ENCODE measurements around the gene ZNF524. TPM values are rescaled to one million over a fixed set of nuclear protein-coding genes. Genes with fewer than 3 reads are reported as not detected.
A peak's percentile ranks its signal among the peaks of the same experiment; 100 is the strongest.

Gene ZNF524
- total and polyA plus RNA-seq, 9 of the 15 experiments (the other 6 are each of a cell fraction or from before 2014, with no cell fraction given), result 0.08 to 15.6 (median 2.9) TPM

DNA sequence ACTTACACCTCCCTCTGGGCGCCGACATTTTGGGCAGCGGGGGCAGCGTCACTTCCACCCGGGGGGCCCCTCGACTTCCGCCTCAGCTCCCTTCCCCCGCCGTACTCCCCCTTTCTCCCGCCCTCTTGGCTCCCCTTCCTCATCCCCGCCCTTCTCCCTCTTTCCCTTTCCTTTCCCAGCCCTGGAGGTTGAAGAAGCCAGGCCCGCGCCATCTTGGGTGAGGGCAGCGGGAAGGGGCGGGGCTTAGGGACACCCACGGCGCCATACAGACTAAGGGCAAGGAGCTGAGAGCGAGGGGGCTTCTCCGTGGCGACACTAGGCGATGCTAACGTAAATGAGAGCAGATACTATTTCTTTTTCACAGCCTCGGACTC is 633 bp upstream of the ZNF524 start, which contains the start of gene FIZ1 (continued):
- TF ChIP-seq, protein P1, sequence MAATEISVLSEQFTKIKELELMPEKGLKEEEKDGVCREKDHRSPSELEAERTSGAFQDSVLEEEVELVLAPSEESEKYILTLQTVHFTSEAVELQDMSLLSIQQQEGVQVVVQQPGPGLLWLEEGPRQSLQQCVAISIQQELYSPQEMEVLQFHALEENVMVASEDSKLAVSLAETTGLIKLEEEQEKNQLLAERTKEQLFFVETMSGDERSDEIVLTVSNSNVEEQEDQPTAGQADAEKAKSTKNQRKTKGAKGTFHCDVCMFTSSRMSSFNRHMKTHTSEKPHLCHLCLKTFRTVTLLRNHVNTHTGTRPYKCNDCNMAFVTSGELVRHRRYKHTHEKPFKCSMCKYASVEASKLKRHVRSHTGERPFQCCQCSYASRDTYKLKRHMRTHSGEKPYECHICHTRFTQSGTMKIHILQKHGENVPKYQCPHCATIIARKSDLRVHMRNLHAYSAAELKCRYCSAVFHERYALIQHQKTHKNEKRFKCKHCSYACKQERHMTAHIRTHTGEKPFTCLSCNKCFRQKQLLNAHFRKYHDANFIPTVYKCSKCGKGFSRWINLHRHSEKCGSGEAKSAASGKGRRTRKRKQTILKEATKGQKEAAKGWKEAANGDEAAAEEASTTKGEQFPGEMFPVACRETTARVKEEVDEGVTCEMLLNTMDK (IDR thresholded peaks at IDR 0.05; ENCODE audit: borderline replicate concordance, insufficient read depth, low read depth, low read length, poor library complexity, severe bottlenecking), result no peak
- TF ChIP-seq ZNF696 (CRISPR knock-in tag; conservative IDR thresholded peaks at IDR 0.05), result no peak
- no peak for TF ChIP-seq HDGF (IDR thresholded peaks at IDR 0.05)
- TF ChIP-seq, protein P2, sequence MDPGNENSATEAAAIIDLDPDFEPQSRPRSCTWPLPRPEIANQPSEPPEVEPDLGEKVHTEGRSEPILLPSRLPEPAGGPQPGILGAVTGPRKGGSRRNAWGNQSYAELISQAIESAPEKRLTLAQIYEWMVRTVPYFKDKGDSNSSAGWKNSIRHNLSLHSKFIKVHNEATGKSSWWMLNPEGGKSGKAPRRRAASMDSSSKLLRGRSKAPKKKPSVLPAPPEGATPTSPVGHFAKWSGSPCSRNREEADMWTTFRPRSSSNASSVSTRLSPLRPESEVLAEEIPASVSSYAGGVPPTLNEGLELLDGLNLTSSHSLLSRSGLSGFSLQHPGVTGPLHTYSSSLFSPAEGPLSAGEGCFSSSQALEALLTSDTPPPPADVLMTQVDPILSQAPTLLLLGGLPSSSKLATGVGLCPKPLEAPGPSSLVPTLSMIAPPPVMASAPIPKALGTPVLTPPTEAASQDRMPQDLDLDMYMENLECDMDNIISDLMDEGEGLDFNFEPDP (CRISPR knock-in tag; IDR thresholded peaks at IDR 0.05), result no peak
- no peak for TF ChIP-seq CXXC5 (CRISPR knock-in tag; IDR thresholded peaks at IDR 0.05)
- no peak for TF ChIP-seq ZNF561 (CRISPR knock-in tag; conservative IDR thresholded peaks at IDR 0.05)
- peak; percentile 38 for TF ChIP-seq TAF1 (IDR thresholded peaks at IDR 0.05; ENCODE audit: control insufficient read depth, extremely low read depth, insufficient read depth, low read length, severe bottlenecking)
- TF ChIP-seq HDAC1 (IDR thresholded peaks at IDR 0.05), result 0 out of 4 replicates have a peak, but pooled peaks of 1 of the 2 experiments have one; percentile 12
- no peak for TF ChIP-seq ZNF253 (CRISPR knock-in tag; conservative IDR thresholded peaks at IDR 0.05)
- TF ChIP-seq, protein P3, sequence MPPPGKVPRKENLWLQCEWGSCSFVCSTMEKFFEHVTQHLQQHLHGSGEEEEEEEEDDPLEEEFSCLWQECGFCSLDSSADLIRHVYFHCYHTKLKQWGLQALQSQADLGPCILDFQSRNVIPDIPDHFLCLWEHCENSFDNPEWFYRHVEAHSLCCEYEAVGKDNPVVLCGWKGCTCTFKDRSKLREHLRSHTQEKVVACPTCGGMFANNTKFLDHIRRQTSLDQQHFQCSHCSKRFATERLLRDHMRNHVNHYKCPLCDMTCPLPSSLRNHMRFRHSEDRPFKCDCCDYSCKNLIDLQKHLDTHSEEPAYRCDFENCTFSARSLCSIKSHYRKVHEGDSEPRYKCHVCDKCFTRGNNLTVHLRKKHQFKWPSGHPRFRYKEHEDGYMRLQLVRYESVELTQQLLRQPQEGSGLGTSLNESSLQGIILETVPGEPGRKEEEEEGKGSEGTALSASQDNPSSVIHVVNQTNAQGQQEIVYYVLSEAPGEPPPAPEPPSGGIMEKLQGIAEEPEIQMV (tag; conservative IDR thresholded peaks at IDR 0.05; ENCODE audit: low read depth), result no peak
- peak in 1 of 2 experiments; percentile 43; a peak in 1 of 4 replicates for TF ChIP-seq SIN3A (IDR thresholded peaks at IDR 0.05; ENCODE audit: borderline replicate concordance in 2 of 2, control insufficient read depth in 1 of 2, low read depth in 2 of 2, low read length in 2 of 2)
- TF ChIP-seq, protein P4, sequence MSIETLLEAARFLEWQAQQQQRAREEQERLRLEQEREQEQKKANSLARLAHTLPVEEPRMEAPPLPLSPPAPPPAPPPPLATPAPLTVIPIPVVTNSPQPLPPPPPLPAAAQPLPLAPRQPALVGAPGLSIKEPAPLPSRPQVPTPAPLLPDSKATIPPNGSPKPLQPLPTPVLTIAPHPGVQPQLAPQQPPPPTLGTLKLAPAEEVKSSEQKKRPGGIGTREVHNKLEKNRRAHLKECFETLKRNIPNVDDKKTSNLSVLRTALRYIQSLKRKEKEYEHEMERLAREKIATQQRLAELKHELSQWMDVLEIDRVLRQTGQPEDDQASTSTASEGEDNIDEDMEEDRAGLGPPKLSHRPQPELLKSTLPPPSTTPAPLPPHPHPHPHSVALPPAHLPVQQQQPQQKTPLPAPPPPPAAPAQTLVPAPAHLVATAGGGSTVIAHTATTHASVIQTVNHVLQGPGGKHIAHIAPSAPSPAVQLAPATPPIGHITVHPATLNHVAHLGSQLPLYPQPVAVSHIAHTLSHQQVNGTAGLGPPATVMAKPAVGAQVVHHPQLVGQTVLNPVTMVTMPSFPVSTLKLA (conservative IDR thresholded peaks at IDR 0.05), result peak in 1 of 2 experiments; percentile 75; a peak in 3 of 4 replicates
- TF ChIP-seq ZNF217 (CRISPR knock-in tag; IDR thresholded peaks at IDR 0.05), result no peak
- TF ChIP-seq, protein P5, sequence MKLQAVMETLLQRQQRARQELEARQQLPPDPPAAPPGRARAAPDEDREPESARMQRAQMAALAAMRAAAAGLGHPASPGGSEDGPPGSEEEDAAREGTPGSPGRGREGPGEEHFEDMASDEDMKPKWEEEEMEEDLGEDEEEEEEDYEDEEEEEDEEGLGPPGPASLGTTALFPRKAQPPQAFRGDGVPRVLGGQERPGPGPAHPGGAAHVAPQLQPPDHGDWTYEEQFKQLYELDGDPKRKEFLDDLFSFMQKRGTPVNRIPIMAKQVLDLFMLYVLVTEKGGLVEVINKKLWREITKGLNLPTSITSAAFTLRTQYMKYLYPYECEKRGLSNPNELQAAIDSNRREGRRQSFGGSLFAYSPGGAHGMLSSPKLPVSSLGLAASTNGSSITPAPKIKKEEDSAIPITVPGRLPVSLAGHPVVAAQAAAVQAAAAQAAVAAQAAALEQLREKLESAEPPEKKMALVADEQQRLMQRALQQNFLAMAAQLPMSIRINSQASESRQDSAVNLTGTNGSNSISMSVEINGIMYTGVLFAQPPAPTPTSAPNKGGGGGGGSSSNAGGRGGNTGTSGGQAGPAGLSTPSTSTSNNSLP (IDR thresholded peaks at IDR 0.05; ENCODE audit: borderline replicate concordance, low read depth, low read length), result no peak
- TF ChIP-seq ZNF282 (CRISPR knock-in tag; IDR thresholded peaks at IDR 0.05), result no peak
- no peak for TF ChIP-seq ZNF274 (IDR thresholded peaks at IDR 0.05; ENCODE audit: borderline replicate concordance, low read depth, low read length)
- no peak for TF ChIP-seq ZKSCAN8 (CRISPR knock-in tag; IDR thresholded peaks at IDR 0.05)
- no peak for TF ChIP-seq FOXA1 (IDR thresholded peaks at IDR 0.05; ENCODE audit: borderline replicate concordance)
- TF ChIP-seq HDAC8 (tag; IDR thresholded peaks at IDR 0.05), result no peak
- TF ChIP-seq GATAD2A (IDR thresholded peaks at IDR 0.05), result no peak
- TF ChIP-seq YBX1 (IDR thresholded peaks at IDR 0.05), result no peak
